H1 (cell line): ENCODE results near the gene REC8. TPM values are rescaled to one million over a fixed set of nuclear protein-coding genes. Genes with fewer than 3 reads are reported as not detected.
A peak's percentile ranks its signal among the peaks of the same experiment; 100 is the strongest.
"Not testable (repeated sequence)": the region's sequence is repeated elsewhere in the genome, so short reads cannot be mapped to it uniquely, and the experiment has no call there.

ENCODE experiments used
- CTCF ChIA-PET: fragments of 300-600 bp; sonication (Branson Sonifier 250); formaldehyde crosslinking; loops from one replicate; lab custom pipeline; 2021; ENCODE audit not compliant: partially characterized antibody; lab: Charles Lee
- POLR2A ChIA-PET: fragments of 300-600 bp; sonication (Branson Sonifier 250); formaldehyde crosslinking; loops from one replicate; lab custom pipeline; 2021; ENCODE audit warnings: inconsistent platforms; ENCODE audit not compliant: partially characterized antibody; lab: Charles Lee
- DNase-seq, 2 experiments: peaks; one replicate each; pipeline versions ENCODE4 v3.0.0 to v3.0.0-alpha.2; 2010 to 2022; ENCODE audit warnings: low spot score in 2 of 2, low read depth in 1 of 2, mixed read lengths in 1 of 2
- FAIRE-seq: peaks from 2 replicates; lab custom pipeline; 2011; peaks lifted over from hg19 to GRCh38; lab: Jason Lieb, UNC
- H2AFZ ChIP-seq: 2 replicates; pipeline ENCODE4 v1.8.1; 2012; ENCODE audit warnings: low read length, inconsistent platforms
- H2AK5ac ChIP-seq: 2 replicates; pipeline ENCODE4 v1.6.1; 2013; ENCODE audit warnings: low read depth, low read length
- H2BK120ac ChIP-seq: replicated peaks from 2 replicates; pipeline ENCODE3; 2013; ENCODE audit warnings: low read depth, low read length, inconsistent platforms
- H2BK12ac ChIP-seq: 2 replicates; pipeline ENCODE4 v1.6.1; 2013; ENCODE audit warnings: low read depth, low read length
- H2BK15ac ChIP-seq: 2 replicates; pipeline ENCODE4 v1.6.1; 2013; ENCODE audit warnings: low read length
- H2BK20ac ChIP-seq: 2 replicates; pipeline ENCODE4 v1.6.1; 2013; ENCODE audit warnings: low read length
- H2BK5ac ChIP-seq: 2 replicates; pipeline ENCODE4 v1.6.1; 2013; ENCODE audit warnings: low read depth, low read length
- H3K14ac ChIP-seq: 2 replicates; pipeline ENCODE4 v1.6.1; 2013; ENCODE audit warnings: inconsistent platforms; ENCODE audit not compliant: insufficient read length
- H3K18ac ChIP-seq: 2 replicates; pipeline ENCODE4 v1.6.1; 2013; ENCODE audit warnings: low read length; ENCODE audit errors: extremely low read depth
- H3K23ac ChIP-seq: 2 replicates; pipeline ENCODE4 v1.6.1; 2013; ENCODE audit warnings: inconsistent platforms; ENCODE audit not compliant: insufficient read length
- H3K23me2 ChIP-seq: 2 replicates; pipeline ENCODE4 v1.6.1; 2013; ENCODE audit warnings: low read depth, low read length
- H3K27ac ChIP-seq: 2 replicates; pipeline ENCODE4 v1.6.1; 2011; ENCODE audit warnings: low read depth, low read length, inconsistent platforms
- H3K27me3 ChIP-seq, 4 experiments: replicated peaks in 1 of 4; 1 replicate in 1 of 4; 2 replicates in 3 of 4; pipeline versions ENCODE4 v1.6.1 to v1.8.1; 2011 to 2013; ENCODE audit warnings: low read length in 3 of 4, mild to moderate bottlenecking in 3 of 4, inconsistent platforms in 2 of 4, mixed read lengths in 2 of 4, moderate library complexity in 1 of 4; ENCODE audit not compliant: control insufficient read depth in 3 of 4, insufficient read depth in 3 of 4; ENCODE audit errors: extremely low read depth in 1 of 4
- H3K36me3 ChIP-seq, 4 experiments: 2 replicates each; pipeline versions ENCODE4 v1.6.1 to v1.8.1; 2011 to 2013; ENCODE audit warnings: mild to moderate bottlenecking in 4 of 4, low read length in 3 of 4, moderate library complexity in 2 of 4, control low read depth in 1 of 4, inconsistent platforms in 1 of 4; ENCODE audit not compliant: insufficient read depth in 4 of 4, control insufficient read depth in 2 of 4
- H3K4ac ChIP-seq: replicated peaks from 2 replicates; pipeline ENCODE3; 2013; ENCODE audit warnings: low read length, low read depth, mixed read lengths, inconsistent platforms; ENCODE audit not compliant: insufficient read length
- H3K4me1 ChIP-seq, 4 experiments: replicated peaks in 1 of 4; 1 replicate in 1 of 4; 2 replicates in 3 of 4; pipeline versions ENCODE4 v1.6.1 to v1.8.1; 2011 to 2013; ENCODE audit warnings: low read length in 3 of 4, inconsistent platforms in 2 of 4, mixed read lengths in 1 of 4; ENCODE audit not compliant: insufficient read depth in 4 of 4, control insufficient read depth in 3 of 4
- H3K4me2 ChIP-seq, 2 experiments: 2 replicates each; pipeline versions ENCODE4 v1.6.1 to v1.8.1; 2011 to 2013; ENCODE audit warnings: low read depth in 2 of 2, low read length in 2 of 2, control low read depth in 1 of 2, inconsistent platforms in 1 of 2, mild to moderate bottlenecking in 1 of 2; ENCODE audit not compliant: insufficient read depth in 1 of 2
- H3K4me3 ChIP-seq, 4 experiments: fragments of 200-600, 300-600 bp in 1 of 4; sonication (generic), shearing (Covaris generic), sonication (Bioruptor Twin) in 1 of 4; 2 replicates each; pipeline versions ENCODE4 v1.5.1 to v1.8.1; 2011 to 2016; ENCODE audit warnings: low read length in 4 of 4, low read depth in 3 of 4, control low read depth in 2 of 4, inconsistent platforms in 2 of 4, mild to moderate bottlenecking in 2 of 4, mixed read lengths in 1 of 4, moderate library complexity in 1 of 4; ENCODE audit not compliant: insufficient read depth in 2 of 4; ENCODE audit errors: extremely low read depth in 1 of 4
- H3K56ac ChIP-seq: replicated peaks from 2 replicates; pipeline ENCODE3; 2013; ENCODE audit warnings: low read depth, mild to moderate bottlenecking, mixed read lengths, low read length, inconsistent platforms; ENCODE audit not compliant: insufficient read length
- H3K79me1 ChIP-seq: 2 replicates; pipeline ENCODE4 v1.6.1; 2013; ENCODE audit warnings: low read depth, low read length, control low read depth
- H3K79me2 ChIP-seq, 2 experiments: 2 replicates each; pipeline versions ENCODE4 v1.6.1 to v1.8.1; 2012 to 2013; ENCODE audit warnings: low read length in 2 of 2, mild to moderate bottlenecking in 2 of 2, inconsistent platforms in 1 of 2; ENCODE audit not compliant: insufficient read depth in 2 of 2, control insufficient read depth in 1 of 2
- H3K9ac ChIP-seq, 4 experiments: replicated peaks in 1 of 4; 1 replicate in 1 of 4; 2 replicates in 3 of 4; pipeline versions ENCODE4 v1.6.1 to v1.8.1; 2011 to 2013; ENCODE audit warnings: low read depth in 3 of 4, low read length in 3 of 4, control low read depth in 2 of 4, mild to moderate bottlenecking in 2 of 4, moderate library complexity in 2 of 4, inconsistent platforms in 1 of 4; ENCODE audit errors: extremely low read depth in 1 of 4
- H3K9me3 ChIP-seq, 2 experiments: 2 replicates each; pipeline versions ENCODE4 v1.6.1 to v1.8.1; 2012 to 2013; ENCODE audit warnings: mild to moderate bottlenecking in 2 of 2, moderate library complexity in 2 of 2, control low read depth in 1 of 2, inconsistent platforms in 1 of 2, low read depth in 1 of 2, low read length in 1 of 2, mixed read lengths in 1 of 2; ENCODE audit not compliant: insufficient read depth in 2 of 2
- H4K20me1 ChIP-seq, 2 experiments: replicated peaks in 1 of 2; 2 replicates each; pipeline versions ENCODE3 to v1.8.1; 2011 to 2013; ENCODE audit warnings: inconsistent platforms in 2 of 2, low read length in 2 of 2, mild to moderate bottlenecking in 1 of 2; ENCODE audit not compliant: insufficient read depth in 2 of 2, control insufficient read depth in 1 of 2
- H4K5ac ChIP-seq: 2 replicates; pipeline ENCODE4 v1.6.1; 2013; ENCODE audit warnings: low read length, low read depth, mixed read lengths, inconsistent platforms; ENCODE audit not compliant: insufficient read length
- H4K8ac ChIP-seq: 2 replicates; pipeline ENCODE4 v1.8.0; 2013; ENCODE audit warnings: mild to moderate bottlenecking, moderate library complexity, low read length, inconsistent platforms; ENCODE audit not compliant: insufficient read depth; ENCODE audit errors: extremely low read depth
- H4K91ac ChIP-seq: replicated peaks from 2 replicates; pipeline ENCODE3; 2013; ENCODE audit warnings: low read length, mixed read lengths, inconsistent platforms; ENCODE audit not compliant: insufficient read length
- WGBS, 2 experiments: shearing (Covaris generic) in 1 of 2; methylation state at CpG; one replicate each; pipeline versions ENCODE4 v1.1.6 to v1.1.7; 2013 to 2015; ENCODE audit warnings: low lambda C conversion rate in 2 of 2, mixed read lengths in 2 of 2, inconsistent platforms in 1 of 2, low coverage in 1 of 2, missing lambda C conversion rate in 1 of 2; ENCODE audit not compliant: insufficient replicate concordance in 2 of 2, insufficient coverage in 1 of 2, insufficient read length in 1 of 2; ENCODE audit errors: extremely low coverage in 1 of 2, missing lambda C conversion rate in 1 of 2; 5-methylcytosine and 5-hydroxymethylcytosine counted together
- polyA plus RNA-seq, 7 experiments: library from polyadenylated mRNA; depleted of rRNA in 3 of 7; stranded (reverse) in 5 of 7; unstranded in 2 of 7; fragments of >200 nt in 5 of 7; fragments of 200-250 nt in 2 of 7; gene quantifications; 1 replicate in 5 of 7; 2 replicates in 1 of 7; 4 replicates in 1 of 7; pipeline versions ENCODE4 v1.2.1 to v1.2.3, GENCODE V29; 2011 to 2013; ENCODE audit warnings: missing spikeins in 2 of 7, mixed read lengths in 2 of 7
- total RNA-seq: library from RNA; stranded (reverse); fragmentation: NEBNext Ultra II Directional; extraction: Animal tissue kit (Norgen Biotek cat#: 25700); gene quantifications from 2 replicates; pipeline ENCODE4 v1.2.1, GENCODE V29; 2021

Gene REC8
- total and polyA plus RNA-seq, 2 of the 8 experiments (the other 6 are each of a cell fraction or from before 2014, with no cell fraction given): 9.8 to 28.5 TPM

GRCh38 chr14:24203249-24203886 lies 31.5 kb downstream of the REC8 start:
- not testable (repeated sequence) for H2BK20ac ChIP-seq, H4K8ac ChIP-seq, H4K20me1 ChIP-seq, H3K18ac ChIP-seq, H4K91ac ChIP-seq, FAIRE-seq, H3K9me3 ChIP-seq, H3K79me1 ChIP-seq, H3K23ac ChIP-seq, H3K56ac ChIP-seq, H3K23me2 ChIP-seq, H3K27me3 ChIP-seq, H2AFZ ChIP-seq, H3K79me2 ChIP-seq, DNase-seq, H2BK15ac ChIP-seq, H3K4me1 ChIP-seq, H3K14ac ChIP-seq
- POLR2A ChIA-PET: interaction anchor here (0.7 to 5.0 kb wide), 9 partner anchors 8 to 102 kb away, joined by 3 to 24 read pairs (median 6); partner anchors contain the start of genes CHMP4A, IPO4, MDP1 and REC8
- peaks cover 9 to 39% (median 25%) of the 10 kb centered on the region in 4 experiments; a peak in 7 of 8 replicates for H3K36me3 ChIP-seq
- peak overlapping the region in 1 of 4 experiments; percentile 36; a peak in 2 of 8 replicates for H3K4me3 ChIP-seq
- H2BK12ac ChIP-seq: peak overlapping the region; percentile 88; the same call in 1 of the 2 replicates
- peak overlapping the region; percentile 45 to 48; a peak in 2 of 4 replicates for H3K4me2 ChIP-seq
- peak overlapping the region; percentile 50 for H4K5ac ChIP-seq
- 0 out of 2 replicates have a peak overlapping the region, but pooled peaks have one; percentile 33 for H2AK5ac ChIP-seq
- peak overlapping the region in 1 of 4 experiments; percentile 32; a peak in 1 of 7 replicates for H3K9ac ChIP-seq
- peak overlapping the region; percentile 63; the same call in 1 of the 2 replicates for H3K27ac ChIP-seq
- CTCF ChIA-PET: interaction anchor here (1.0 to 2.3 kb wide), 2 partner anchors 11 to 14 kb away, joined by 3 to 9 read pairs; partner anchors contain the start of gene CHMP4A
- H3K4ac ChIP-seq: peak overlapping the region; percentile 74
- H2BK120ac ChIP-seq: peak overlapping the region; percentile 86
- 88% methylated on average over 16 of the region's 16 CpGs; no CpG with 5 or more reads in 1 of the 2 experiments for WGBS, 2 experiments
- peak overlapping the region; percentile 89; the same call in 1 of the 2 replicates for H2BK5ac ChIP-seq
